ENCODE results near the gene CAPS. TPM values are rescaled to one million over a fixed set of nuclear protein-coding genes. Genes with fewer than 3 reads are reported as not detected.

Gene CAPS
- total RNA-seq, result 0.58 and 0.71 TPM in 2 replicates

GRCh38 chr19:5913739-5914357, at the start of gene CAPS:
Gene CAPS (plus strand): TSS chr19:5914254. CDS start chr19:5914407, 153 bp downstream.

GRCh38 chr19:5903624-5904351, 10.3 kb upstream of the CAPS start, which contains the start of gene NDUFA11:
Gene NDUFA11 (minus strand): TSS chr19:5903790. CDS start chr19:5903708, 82 bp downstream.

GRCh38 chr19:5904352-5905113, 9.5 kb upstream of the CAPS start, which contains the start of gene VMAC:
Gene VMAC (plus strand): TSS chr19:5904872. CDS start chr19:5904891, 19 bp downstream.

Other genes starting within 250 kb of the CAPS start
- gene MICOS13, start 233.7 kb upstream of the CAPS start, total RNA-seq, result 48.7 and 82.5 TPM in 2 replicates
- gene HSD11B1L, start 233.2 kb upstream of the CAPS start, total RNA-seq, result 8.9 TPM in 2 replicates
- 1,066 and 1,245 TPM in 2 replicates for gene RPL36, start 224.0 kb upstream of the CAPS start, total RNA-seq
- 95.3 and 148 TPM in 2 replicates for gene LONP1, start 194.1 kb upstream of the CAPS start, total RNA-seq
- not detected in 2 replicates for gene CATSPERD, start 193.6 kb upstream of the CAPS start, total RNA-seq
- not detected in 2 replicates for gene PRR22, start 129.5 kb upstream of the CAPS start, total RNA-seq
- gene DUS3L, start 123.1 kb upstream of the CAPS start, total RNA-seq, result 23.1 and 31.7 TPM in 2 replicates
- 0.86 TPM in 1 of 2 replicates, not detected in the other for gene NRTN, start 109.2 kb upstream of the CAPS start, total RNA-seq
- not detected in 2 replicates for gene FUT6, start 74.6 kb upstream of the CAPS start, total RNA-seq
- gene FUT3, start 62.8 kb upstream of the CAPS start, total RNA-seq, result not detected in 2 replicates
- gene FUT5, start 43.7 kb upstream of the CAPS start, total RNA-seq, result not detected in 2 replicates
- gene NDUFA11, start 10.5 kb upstream of the CAPS start, total RNA-seq, result 330 and 348 TPM in 2 replicates
- 1.4 and 2.9 TPM in 2 replicates for gene VMAC, start 9.4 kb upstream of the CAPS start, total RNA-seq
- gene RANBP3, start 63.9 kb downstream of the CAPS start, total RNA-seq, result 63.8 and 106 TPM in 2 replicates
- 3.2 and 8.9 TPM in 2 replicates for gene RFX2, start 196.2 kb downstream of the CAPS start, total RNA-seq
- gene ACSBG2, start 221.4 kb downstream of the CAPS start, total RNA-seq, result not detected in 2 replicates